ENCODE measurements around the gene RAB20. TPM values are rescaled to one million over a fixed set of nuclear protein-coding genes. Genes with fewer than 3 reads are reported as not detected.

The RAB20 gene
- total and polyA plus RNA-seq, 2 of the 8 experiments (the other 6 are each of a cell fraction or from before 2014, with no cell fraction given), result 14.8 to 27.9 TPM

DNA sequence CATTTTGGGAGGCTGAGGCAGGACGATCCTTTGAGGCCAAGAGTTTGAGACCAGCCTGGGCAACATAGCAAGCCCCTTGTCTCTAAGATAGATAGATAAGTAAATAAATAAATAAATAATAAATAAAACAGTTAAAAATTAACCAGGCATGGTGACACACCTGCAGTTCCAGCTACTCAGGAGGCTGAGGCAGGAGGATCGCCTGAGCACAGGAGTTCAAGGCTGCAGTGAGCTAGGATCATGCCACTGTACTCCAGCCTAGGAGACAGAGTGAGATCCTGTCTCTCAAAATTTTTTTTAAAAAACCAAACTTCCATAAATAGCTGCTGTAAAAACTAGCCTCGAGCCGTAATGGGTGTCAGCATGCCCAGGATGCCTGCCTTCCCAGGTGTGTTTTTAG is 39.5 kb upstream of the RAB20 start:
- Histone ChIP-seq H3K27me3 (replicated peaks in 1 of 4; ENCODE audit: control insufficient read depth in 3 of 4, extremely low read depth in 1 of 4, insufficient read depth in 3 of 4, low read length in 3 of 4) (no peaks in the 10 kb centered on the region), H3K18ac (ENCODE audit: extremely low read depth, low read length) (no peak overlapping the region), H2BK120ac (replicated peaks; ENCODE audit: low read depth, low read length) (no peak overlapping the region), H3K4me3 (ENCODE audit: extremely low read depth in 1 of 4, insufficient read depth in 2 of 4, low read depth in 3 of 4, low read length in 4 of 4) (no peak overlapping the region), H2AFZ (ENCODE audit: low read length) (no peak overlapping the region), H3K79me2 (ENCODE audit: control insufficient read depth in 1 of 2, insufficient read depth in 2 of 2, low read length in 2 of 2) (no peaks in the 10 kb centered on the region), H2BK5ac (ENCODE audit: low read depth, low read length) (no peak overlapping the region), H3K14ac (ENCODE audit: insufficient read length) (no peak overlapping the region), H3K4me1 (replicated peaks in 1 of 4; ENCODE audit: control insufficient read depth in 3 of 4, insufficient read depth in 4 of 4, low read length in 3 of 4) (no peaks in the 10 kb centered on the region), H4K91ac (replicated peaks; ENCODE audit: insufficient read length, low read length) (no peak overlapping the region), H2AK5ac (ENCODE audit: low read depth, low read length) (no peak overlapping the region), H3K79me1 (ENCODE audit: low read depth, low read length) (no peaks in the 10 kb centered on the region), H3K9ac (replicated peaks in 1 of 4; ENCODE audit: extremely low read depth in 1 of 4, low read depth in 3 of 4, low read length in 3 of 4) (no peak overlapping the region), H4K8ac (ENCODE audit: extremely low read depth, insufficient read depth, low read length) (no peak overlapping the region), H3K56ac (replicated peaks; ENCODE audit: insufficient read length, low read depth, low read length) (no peak overlapping the region), H3K4me2 (ENCODE audit: insufficient read depth in 1 of 2, low read depth in 2 of 2, low read length in 2 of 2) (no peak overlapping the region), H3K36me3 (ENCODE audit: control insufficient read depth in 2 of 4, insufficient read depth in 4 of 4, low read length in 3 of 4) (no peaks in the 10 kb centered on the region), H3K9me3 (ENCODE audit: insufficient read depth in 2 of 2, low read depth in 1 of 2, low read length in 1 of 2) (peaks cover 0 to 2% of the 10 kb centered on the region in 2 experiments; a peak in 1 of 4 replicates), H2BK12ac (ENCODE audit: low read depth, low read length) (no peak overlapping the region), H4K20me1 (replicated peaks in 1 of 2; ENCODE audit: control insufficient read depth in 1 of 2, insufficient read depth in 2 of 2, low read length in 2 of 2) (no peaks in the 10 kb centered on the region), H3K4ac (replicated peaks; ENCODE audit: insufficient read length, low read depth, low read length) (no peak overlapping the region), H2BK20ac (ENCODE audit: low read length) (no peak overlapping the region), H3K23me2 (ENCODE audit: low read depth, low read length) (no peaks in the 10 kb centered on the region), H4K5ac (ENCODE audit: insufficient read length, low read depth, low read length) (no peak overlapping the region), H3K27ac (ENCODE audit: low read depth, low read length) (no peak overlapping the region), H3K23ac (ENCODE audit: insufficient read length) (no peak overlapping the region), H2BK15ac (ENCODE audit: low read length) (no peak overlapping the region)
- DNase-seq (ENCODE audit: low read depth in 1 of 2, low spot score in 2 of 2) (no peak), FAIRE-seq (no peak)
- WGBS, 2 experiments (ENCODE audit: extremely low coverage in 1 of 2, insufficient coverage in 1 of 2, insufficient read length in 1 of 2, insufficient replicate concordance in 2 of 2, low coverage in 1 of 2, low lambda C conversion rate in 2 of 2, missing lambda C conversion rate in 1 of 2), result 96% methylated on average over 4 of the region's 4 CpGs; no CpG with 5 or more reads in 1 of the 2 experiments
- no peak for TF ChIP-seq YY1 (IDR thresholded peaks at IDR 0.05; ENCODE audit: low read depth, low read length)
- TF ChIP-seq TCF12 (IDR thresholded peaks at IDR 0.05; ENCODE audit: low read depth, low read length), result no peak
- no peak for TF ChIP-seq SAP30 (IDR thresholded peaks at IDR 0.05; ENCODE audit: insufficient read depth, insufficient replicate concordance, low read length)
- no peak for TF ChIP-seq KDM4A (IDR thresholded peaks at IDR 0.05; ENCODE audit: low read depth, low read length, severe bottlenecking)
- TF ChIP-seq SP4 (IDR thresholded peaks at IDR 0.05; ENCODE audit: low read length), result no peak
- POLR2A ChIA-PET (ENCODE audit: partially characterized antibody), result interaction anchor here (2.5 kb wide), 1 partner anchor 15 kb away, joined by 6 read pairs; the partner anchor contains the start of gene NAXD
- CTCF ChIA-PET (ENCODE audit: partially characterized antibody), result interaction anchor here (0.9 to 2.4 kb wide), 3 partner anchors 8 to 44 kb away, joined by 3 to 8 read pairs (median 4); no protein-coding TSS in a partner anchor
